GM15510 (cell line): Measurements from ENCODE around the gene DUXA.

Experiments
- POLR2A ChIP-seq: IDR thresholded peaks from 3 replicates; pipeline ENCODE4 v1.6.1; 2011; ENCODE audit warnings: borderline replicate concordance; ENCODE audit not compliant: insufficient read length; ENCODE audit errors: extremely low read depth

DUXA gene

DNA sequence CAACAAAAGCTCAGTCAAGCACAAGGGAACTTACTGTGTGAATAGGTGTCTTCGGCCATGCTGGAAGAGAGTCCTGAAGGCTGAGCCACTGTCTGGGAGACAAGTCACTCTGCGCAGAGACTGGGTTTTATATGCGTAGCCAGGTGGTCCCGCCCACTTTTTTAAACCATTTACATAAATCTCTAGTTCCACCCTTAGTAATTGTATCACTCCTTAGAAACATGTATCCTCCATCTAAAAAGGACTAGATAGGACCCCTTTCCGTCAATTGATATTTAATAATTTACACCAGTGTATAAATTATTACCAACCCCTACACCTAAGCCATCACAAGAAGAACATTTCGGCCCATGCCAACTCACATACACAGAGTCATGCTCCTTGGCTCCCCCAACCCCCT lies at the start of gene DUXA:
Gene DUXA, minus strand, starts transcription at position 101 of the 400 bp plus-strand sequence. Its CDS starts 42 bp downstream, at position 59.
- TF ChIP-seq POLR2A, result no peak

DNA sequence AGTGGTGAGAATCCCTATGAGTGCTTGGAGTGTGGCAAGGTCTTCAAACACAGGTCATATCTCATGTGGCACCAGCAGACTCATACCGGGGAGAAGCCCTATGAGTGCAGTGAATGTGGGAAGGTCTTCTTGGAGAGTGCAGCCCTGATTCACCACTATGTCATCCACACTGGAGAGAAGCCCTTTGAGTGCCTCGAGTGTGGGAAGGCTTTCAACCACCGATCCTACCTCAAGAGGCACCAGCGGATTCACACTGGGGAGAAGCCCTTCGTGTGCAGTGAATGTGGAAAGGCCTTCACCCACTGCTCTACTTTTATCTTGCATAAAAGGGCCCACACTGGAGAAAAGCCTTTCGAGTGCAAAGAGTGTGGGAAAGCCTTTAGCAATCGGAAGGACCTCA lies 44.8 kb upstream of the DUXA start:
- TF ChIP-seq POLR2A, result no peak

DNA sequence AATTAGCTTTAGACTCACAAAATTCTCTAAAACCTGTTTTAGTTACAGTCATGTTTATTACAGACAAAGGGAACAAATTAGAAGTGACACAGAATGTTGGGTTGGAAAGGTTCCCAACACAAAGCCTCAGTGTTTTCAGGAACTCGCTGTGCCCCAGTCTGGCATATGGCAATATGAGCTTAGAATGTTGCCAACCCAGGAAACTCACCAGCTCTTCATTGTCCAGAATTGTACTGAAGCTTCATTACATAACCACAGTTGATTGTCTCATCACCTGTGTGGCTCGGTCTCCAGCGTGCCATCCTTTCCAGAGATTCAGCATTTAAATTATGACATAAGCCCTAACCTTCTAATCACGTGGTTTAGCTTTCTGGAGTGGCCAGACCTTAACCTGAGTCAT lies 43.1 kb upstream of the DUXA start:
- TF ChIP-seq POLR2A, result no peak

DNA sequence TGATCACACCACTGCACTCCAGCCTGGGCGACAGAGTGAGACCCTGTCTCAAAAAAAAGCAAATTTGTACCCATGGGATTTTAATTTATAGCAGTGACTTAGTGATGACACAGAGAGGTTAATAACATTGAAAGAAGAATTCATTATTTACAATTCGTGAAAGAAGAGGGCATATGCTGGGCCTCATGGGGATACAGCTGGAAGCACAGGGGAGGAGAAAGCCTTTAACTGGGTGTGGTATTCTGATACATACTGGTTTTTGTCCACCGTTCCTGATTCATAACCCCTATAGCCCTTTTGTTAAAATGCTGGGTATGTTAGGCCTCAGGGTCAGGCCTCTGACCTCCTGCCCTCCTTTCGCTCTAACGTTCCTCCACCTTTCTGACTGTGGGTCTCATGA lies 34.9 kb upstream of the DUXA start:
- TF ChIP-seq POLR2A, result no peak

DNA sequence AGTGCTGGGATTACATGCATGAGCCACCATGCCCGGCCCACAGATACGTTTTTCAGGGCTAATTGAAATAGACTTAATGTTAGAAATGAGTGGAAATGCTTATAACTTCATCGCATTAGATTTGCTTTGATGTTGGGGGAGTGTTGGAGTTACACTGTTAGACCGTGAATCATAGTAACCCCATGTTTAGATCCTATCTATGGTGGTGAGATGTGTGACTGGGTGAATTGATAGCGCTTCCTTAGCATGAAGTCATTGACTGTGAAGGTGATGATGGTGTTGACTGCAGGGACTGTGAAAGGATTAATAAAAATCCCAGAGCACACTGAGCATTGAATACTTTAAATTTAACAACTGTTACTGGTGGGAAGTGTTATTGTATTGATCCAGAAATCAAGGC lies 25.7 kb upstream of the DUXA start:
- no peak for TF ChIP-seq POLR2A

DNA sequence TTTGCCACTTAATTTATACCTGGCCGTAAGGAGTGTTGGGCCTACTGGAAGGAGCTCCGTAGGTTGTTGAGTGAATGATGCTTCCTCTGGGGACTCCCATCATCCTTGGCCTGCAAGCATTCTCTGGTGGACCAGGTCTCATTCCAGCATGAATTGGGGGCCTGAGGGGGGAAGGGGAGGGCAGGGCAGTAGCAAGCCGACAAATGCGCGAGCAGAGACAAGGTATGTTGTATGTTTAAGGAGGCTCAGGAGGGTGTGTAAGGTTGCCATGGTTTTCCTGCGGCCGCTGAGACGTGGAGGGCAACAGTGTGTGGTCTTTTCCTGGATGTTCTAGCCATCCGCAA lies 24.8 kb upstream of the DUXA start:
- TF ChIP-seq POLR2A, result no peak

DNA sequence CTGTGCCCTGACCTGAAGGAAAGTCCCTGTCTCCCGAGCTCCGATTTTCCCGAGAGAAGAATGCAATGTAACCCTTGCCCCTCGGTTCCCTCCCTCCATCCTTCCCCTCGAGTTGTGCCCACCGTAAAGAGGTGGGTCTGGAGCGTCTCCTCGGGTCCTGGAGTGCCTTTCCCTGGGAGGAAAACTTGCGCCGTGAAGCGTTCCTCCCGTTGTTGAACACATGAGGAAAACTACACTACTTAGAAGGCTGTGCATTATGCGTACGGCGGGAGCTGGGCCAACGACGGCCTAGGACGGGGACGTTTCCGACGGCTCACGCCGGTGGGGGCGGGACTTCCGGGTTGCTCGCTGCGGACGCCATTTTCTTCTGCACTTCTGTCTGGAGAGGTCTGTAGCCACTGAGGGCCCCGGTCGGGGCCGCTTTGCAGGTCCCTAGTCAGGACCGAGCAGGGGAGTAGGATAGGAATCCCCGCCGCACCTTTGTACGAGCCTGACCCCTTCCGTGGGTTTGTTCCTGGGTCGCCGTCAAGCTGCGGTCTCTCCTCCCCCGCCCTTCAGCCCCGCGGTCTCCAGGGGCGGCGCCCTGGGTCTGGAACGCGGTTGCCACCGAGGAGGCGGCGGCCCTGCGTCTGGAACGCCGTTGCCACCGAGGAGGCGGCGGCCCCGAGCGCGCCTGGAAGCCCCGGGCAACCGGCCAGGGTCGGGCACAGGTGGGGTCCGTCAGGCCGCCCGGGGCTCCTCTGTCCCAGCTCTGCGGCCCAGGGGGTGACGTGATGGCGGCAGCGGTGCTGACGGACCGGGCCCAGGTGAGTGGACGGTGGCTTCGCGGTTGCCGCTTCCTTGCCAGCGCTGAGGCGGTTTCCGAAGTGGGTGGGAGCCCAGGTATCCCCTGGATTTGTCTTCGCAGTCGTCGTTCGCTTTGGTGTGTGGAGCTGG lies 24.1 kb upstream of the DUXA start, which contains the start of gene ZNF264:
Gene ZNF264, plus strand, starts transcription at position 360 of the 936 bp plus-strand sequence. Its CDS starts 414 bp downstream, at position 774.
- peak; percentile 73 for TF ChIP-seq POLR2A

DNA sequence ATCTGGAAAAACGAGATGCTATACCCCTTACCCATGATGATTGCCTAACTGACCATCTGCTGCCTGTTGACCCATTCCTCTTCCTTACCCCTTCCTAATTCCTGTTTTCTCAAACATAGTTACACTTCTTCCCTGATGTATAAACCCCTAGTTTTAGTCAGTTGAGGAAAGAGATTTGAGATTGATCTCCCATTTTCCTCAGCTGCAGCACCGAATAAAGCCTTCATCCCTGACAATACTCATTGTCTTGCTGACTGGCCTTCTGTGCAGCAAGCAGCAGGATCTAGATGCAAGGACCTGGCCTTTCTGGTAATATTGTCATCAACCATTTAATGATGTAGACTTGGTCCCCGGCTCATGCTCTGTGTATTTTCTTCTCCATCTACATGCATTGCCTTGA lies 23.0 kb upstream of the DUXA start:
- TF ChIP-seq POLR2A, result no peak

DNA sequence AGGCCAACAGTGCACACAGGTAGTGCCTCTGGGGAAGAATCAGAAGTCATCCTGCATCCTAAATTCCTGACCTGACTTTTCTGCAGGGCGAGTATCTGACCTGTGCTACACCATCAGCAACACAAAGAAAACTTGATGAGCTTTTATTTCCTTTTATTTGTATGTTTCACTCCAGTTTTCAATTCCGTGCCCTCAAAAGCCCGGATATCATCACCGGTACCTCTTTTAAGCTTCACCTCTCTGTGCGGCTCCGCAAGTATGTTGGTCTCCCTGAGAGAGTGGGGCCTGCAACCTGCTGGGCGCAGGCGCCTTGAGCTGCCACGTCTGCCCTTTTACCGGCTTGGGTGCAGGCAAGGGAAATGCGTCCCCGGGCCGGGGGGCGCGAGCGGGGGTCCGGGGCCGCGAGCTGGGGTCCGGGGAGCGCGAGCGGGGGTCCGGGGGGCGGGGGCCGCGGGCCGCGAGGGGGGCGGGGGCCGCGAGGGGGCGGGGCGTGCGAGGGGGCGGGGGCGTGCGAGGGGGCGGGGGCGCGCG lies 4.3 kb upstream of the DUXA start:
- TF ChIP-seq POLR2A, result no peak

DNA sequence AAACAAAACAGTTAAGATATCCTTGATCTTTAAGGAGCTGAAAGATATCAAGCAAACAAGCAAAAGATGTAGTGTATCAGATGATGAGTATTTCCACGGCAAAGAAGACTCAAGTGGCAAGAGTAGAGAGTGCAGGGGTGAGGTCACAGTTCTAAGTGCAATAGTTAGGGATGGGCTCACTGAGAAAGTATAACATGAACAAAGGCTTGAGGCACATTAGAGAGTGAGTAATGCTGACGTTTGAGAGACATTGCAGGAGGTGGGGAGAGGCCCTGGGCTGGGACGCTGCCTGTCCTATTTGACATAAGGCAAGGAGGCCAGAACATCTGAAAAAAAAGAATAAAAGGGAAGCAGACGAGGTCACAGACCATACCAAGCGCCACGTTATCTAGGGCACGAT lies 1.4 kb downstream of the DUXA start:
- TF ChIP-seq POLR2A, result no peak

DNA sequence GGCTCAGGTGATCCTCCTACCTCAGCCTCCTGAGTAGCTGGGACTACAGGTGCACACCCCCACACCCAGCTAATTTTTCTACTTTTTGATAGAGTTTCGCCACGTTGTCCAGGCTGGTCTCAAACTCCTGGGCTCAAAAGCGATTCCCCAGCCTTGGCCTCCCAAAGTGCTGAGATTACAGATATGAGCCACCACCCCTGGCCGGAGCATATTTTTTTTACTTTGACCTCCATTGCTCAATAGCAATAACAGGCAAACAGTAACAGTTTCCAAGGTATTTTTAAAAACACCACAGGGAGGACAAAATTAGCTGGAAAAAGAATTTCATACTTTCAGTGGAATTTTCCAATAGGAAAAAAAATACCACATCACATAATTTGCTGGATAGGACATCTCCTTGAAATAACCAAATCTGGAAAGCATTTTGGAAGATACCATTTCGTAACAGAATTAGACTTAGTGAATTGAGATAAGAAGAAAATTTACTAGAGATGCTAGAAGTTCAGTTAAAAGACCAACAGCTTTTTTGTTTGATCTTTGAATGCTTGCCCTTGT lies 5.2 kb downstream of the DUXA start:
- TF ChIP-seq POLR2A, result no peak

DNA sequence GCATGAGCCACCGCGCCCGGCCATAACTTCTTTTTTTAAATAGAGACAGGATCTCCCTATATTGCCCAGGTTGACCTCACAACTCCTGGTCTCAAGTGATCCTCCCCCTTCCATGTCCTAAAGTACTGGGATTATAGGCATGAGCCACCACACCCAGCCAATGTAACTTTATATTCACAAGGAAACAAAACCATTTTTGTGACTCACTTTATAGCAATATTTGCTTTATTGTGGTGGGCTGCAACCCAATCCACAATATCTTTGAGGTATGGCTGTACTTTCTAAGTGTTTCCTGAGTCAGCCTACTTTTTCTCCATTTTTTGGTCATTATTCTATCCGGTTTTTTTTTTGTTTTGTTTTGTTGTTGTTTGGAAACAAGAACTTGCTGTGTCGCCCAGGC lies 14.4 kb downstream of the DUXA start:
- TF ChIP-seq POLR2A, result no peak

DNA sequence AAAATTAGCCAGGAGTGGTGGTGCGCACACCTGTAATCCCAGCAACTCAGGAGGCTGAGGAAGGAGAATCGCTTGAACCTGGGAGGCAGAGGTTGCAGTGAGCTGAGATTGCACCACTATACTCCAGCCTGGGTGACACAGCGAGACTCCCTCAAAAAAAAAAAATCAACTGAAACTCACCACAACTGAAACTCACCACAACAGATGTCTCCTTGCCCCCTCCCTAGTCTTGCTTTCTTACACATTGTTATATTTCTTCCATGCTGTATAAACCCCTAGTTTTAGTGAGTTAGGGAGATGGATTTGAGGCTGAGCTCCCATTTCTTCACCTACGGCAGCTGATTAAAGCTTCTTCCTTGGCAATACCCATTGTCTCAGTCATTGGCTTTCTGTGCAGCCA lies 25.6 kb downstream of the DUXA start:
- TF ChIP-seq POLR2A, result no peak

DNA sequence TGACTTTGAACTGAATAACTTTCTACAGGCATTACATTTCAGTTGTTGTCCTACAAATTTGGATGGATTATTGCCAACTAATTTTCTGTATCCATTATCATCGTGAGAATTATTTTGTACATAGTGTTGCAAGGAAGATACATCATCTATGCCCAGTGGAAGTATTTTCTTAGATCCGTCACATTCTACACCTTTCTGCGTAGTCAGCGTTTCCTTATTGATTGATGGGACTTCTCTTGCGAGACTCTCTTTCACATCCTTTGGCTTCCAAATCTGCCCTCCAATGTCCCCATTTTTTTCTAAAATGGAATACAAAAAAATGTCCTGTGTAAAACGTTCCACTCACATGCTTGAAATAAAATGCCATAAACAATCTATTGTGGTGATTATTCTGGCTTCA lies 31.5 kb downstream of the DUXA start:
- no peak for TF ChIP-seq POLR2A

DNA sequence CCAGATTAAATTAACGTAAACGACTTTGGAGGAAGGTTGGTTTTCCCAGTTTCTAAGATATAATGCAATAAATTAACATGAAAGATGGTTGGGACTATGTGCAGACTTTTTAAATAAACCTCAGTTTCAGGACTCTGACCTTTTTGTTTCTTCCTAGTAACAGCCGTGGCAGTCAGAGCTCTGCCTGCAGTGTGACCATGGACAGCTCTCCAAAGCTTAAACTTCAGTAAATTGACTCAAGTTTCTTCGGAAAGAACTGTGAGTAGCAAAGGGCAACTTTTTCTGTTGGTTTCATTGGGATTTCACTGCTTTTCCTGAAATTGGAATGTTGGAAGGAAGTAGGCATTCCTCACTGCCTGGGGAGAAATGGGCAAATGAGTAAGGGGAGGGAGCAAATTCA lies 43.4 kb downstream of the DUXA start:
- TF ChIP-seq POLR2A, result no peak

DNA sequence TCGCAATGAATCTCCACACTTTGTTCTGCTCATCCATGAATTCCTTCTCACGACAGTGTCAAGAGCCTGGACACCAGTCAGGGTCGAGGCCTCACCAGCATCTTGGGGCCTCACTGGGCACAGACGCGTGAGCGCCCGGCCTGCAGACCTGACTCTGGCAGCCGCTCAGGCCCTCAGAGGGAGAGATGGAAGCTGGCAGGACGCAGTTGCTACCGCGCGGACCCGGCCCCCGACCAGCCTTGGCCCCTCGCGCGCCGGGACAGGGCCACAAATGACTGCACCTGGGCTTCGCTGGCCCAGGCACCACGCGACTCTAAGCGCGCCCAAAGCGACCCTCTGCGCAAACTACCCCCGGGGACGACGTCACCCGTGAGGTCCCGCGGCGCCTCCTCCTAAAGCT lies 48.4 kb downstream of the DUXA start:
- no peak for TF ChIP-seq POLR2A

DNA sequence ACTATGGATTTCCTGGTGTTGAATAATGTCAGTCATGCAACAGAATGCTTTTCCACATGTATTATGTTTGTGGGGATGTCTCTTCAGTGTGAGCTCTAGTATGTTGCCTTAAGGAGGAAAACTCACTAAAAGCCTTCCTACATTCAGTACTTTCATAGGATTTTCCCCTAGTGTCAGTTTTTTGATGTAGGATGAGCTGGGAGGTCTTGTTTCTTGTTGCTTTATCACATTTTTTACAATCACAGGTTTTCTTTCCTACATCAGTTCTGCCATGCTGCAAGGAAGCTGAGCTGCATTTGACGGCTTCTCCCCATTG lies 56.0 kb downstream of the DUXA start:
- TF ChIP-seq POLR2A, result no peak

DNA sequence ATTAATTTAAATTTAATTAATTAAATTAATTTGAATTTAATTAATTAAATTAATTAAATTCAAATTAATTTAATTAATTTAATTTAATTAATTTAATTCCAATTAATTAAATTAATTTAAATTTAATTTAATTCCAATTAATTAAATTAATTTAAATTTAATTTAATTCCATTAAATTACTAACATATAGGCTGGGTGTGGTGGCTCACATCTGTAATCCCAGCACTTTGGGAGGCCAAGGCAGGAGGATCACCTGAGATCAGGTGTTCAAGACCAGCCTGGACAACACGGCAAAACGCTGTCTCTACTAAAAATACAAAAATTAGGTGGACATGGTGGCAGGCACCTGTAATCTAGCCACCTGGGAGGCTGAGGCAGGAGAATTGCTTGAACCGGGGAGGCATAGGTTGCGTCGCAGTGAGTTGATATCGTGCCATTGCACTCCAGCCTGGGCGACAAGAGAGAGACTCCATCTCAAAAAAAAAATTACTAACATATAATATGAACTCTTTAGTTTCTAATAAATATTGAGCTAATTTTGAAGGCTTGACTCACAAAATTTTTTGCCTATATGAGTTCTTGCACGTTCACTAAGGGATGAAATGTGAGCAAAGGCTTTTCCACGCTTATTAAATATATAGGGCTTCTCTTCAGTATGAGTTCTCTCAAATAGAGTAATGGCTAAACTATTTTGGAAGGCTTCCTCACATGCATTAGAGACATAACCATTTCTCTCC lies 56.5 kb downstream of the DUXA start:
- TF ChIP-seq POLR2A, result no peak
